OCI-LY3 (cell line): ENCODE results near the gene ZP2.

Source experiments
- H2AFZ ChIP-seq: fragments of 200-600, 300-600 bp; shearing (Covaris generic); 2 replicates; pipeline ENCODE4 v1.6.0; 2014; ENCODE audit warnings: antibody characterized with exemption, low read depth, low read length
- H3K27ac ChIP-seq: fragments of 200-600, 300-600 bp; sonication (generic); 2 replicates; pipeline ENCODE4 v1.5.1; 2014; ENCODE audit warnings: mild to moderate bottlenecking, low read length, moderate library complexity, mixed read lengths
- H3K27me3 ChIP-seq: fragments of 200-600, 300-600 bp; sonication (generic); 2 replicates; pipeline ENCODE4 v1.6.1; 2014; ENCODE audit warnings: low read depth, low read length, mixed read lengths
- H3K36me3 ChIP-seq: fragments of 200-600, 300-600 bp; sonication (generic); replicated peaks from 2 replicates; pipeline ENCODE3; 2014; ENCODE audit warnings: low read depth, low read length, mixed read lengths
- H3K4me1 ChIP-seq: fragments of 300-600, 200-600 bp; sonication (generic); 2 replicates; pipeline ENCODE4 v1.6.1; 2014; ENCODE audit warnings: low read length, mixed read lengths
- H3K4me2 ChIP-seq: fragments of 200-600, 300-600 bp; sonication (generic); 2 replicates; pipeline ENCODE4 v1.6.1; 2014; ENCODE audit warnings: low read length, mixed read lengths
- H3K4me3 ChIP-seq: fragments of 300-600, 200-600 bp; sonication (generic); 2 replicates; pipeline ENCODE4 v1.5.1; 2014; ENCODE audit warnings: antibody characterized with exemption, mild to moderate bottlenecking, low read length, moderate library complexity
- H3K79me2 ChIP-seq: fragments of 300-600, 200-600 bp; shearing (Covaris generic); 2 replicates; pipeline ENCODE4 v1.6.1; 2014; ENCODE audit warnings: mild to moderate bottlenecking, low read length, mixed read lengths
- H3K9ac ChIP-seq: fragments of 300-600, 200-600 bp; shearing (Covaris generic); 2 replicates; pipeline ENCODE4 v1.6.0; 2014; ENCODE audit warnings: mild to moderate bottlenecking, low read length, moderate library complexity
- H3K9me3 ChIP-seq: fragments of 200-600, 300-600 bp; shearing (Covaris generic); 2 replicates; pipeline ENCODE4 v1.6.1; 2014; ENCODE audit warnings: low read length, mixed read lengths; ENCODE audit not compliant: insufficient read depth
- H4K20me1 ChIP-seq: fragments of 200-600, 300-600 bp; sonication (generic); 2 replicates; pipeline ENCODE4 v1.6.1; 2016; ENCODE audit warnings: low read length, mixed read lengths; ENCODE audit not compliant: insufficient read depth
- EZH2phosphoT487 ChIP-seq: fragments of 200-600 bp; shearing (Covaris generic); IDR thresholded peaks from 2 replicates; pipeline ENCODE4 v1.6.1; 2018; ENCODE audit warnings: antibody characterized with exemption, mixed run types, low read depth
- TF ChIP-seq, protein P1 (sequence below): fragments of 200-600, 300-600 bp; sonication (generic); IDR thresholded peaks from 2 replicates; pipeline ENCODE4 v1.5.1; 2014; ENCODE audit warnings: antibody characterized with exemption, low read length, low read depth

ZP2 gene

DNA sequence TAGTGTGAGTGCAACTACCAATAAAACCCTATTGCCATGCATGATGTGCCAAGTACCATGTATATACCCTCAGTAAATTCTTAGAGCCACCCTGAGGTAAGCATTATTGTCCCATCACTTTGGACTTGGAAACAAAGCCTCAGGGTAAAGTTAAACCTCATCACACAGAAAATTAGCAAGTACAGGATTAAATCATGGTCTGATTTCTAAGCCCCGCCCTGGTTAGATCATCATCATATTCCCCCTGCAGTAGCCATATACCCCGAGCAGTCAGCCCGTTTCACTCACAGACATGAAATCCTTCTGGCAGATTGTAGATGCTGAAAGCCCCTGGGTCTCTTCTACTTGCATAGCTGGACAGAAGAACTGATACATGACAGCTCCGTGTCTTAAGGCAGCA lies 4.8 kb downstream of the ZP2 start:
- Histone ChIP-seq H3K79me2 (no peaks in the 10 kb centered on the region), H3K4me2 (no peak overlapping the region), H3K9me3 (no peaks in the 10 kb centered on the region), H3K9ac (no peak overlapping the region), H3K27me3 (peaks cover 20% of the 10 kb centered on the region), H2AFZ (no peak overlapping the region), H3K27ac (no peak overlapping the region), H3K36me3 (no peaks in the 10 kb centered on the region), H4K20me1 (no peaks in the 10 kb centered on the region), H3K4me1 (no peaks in the 10 kb centered on the region), H3K4me3 (no peak overlapping the region)
- TF ChIP-seq, protein P1, sequence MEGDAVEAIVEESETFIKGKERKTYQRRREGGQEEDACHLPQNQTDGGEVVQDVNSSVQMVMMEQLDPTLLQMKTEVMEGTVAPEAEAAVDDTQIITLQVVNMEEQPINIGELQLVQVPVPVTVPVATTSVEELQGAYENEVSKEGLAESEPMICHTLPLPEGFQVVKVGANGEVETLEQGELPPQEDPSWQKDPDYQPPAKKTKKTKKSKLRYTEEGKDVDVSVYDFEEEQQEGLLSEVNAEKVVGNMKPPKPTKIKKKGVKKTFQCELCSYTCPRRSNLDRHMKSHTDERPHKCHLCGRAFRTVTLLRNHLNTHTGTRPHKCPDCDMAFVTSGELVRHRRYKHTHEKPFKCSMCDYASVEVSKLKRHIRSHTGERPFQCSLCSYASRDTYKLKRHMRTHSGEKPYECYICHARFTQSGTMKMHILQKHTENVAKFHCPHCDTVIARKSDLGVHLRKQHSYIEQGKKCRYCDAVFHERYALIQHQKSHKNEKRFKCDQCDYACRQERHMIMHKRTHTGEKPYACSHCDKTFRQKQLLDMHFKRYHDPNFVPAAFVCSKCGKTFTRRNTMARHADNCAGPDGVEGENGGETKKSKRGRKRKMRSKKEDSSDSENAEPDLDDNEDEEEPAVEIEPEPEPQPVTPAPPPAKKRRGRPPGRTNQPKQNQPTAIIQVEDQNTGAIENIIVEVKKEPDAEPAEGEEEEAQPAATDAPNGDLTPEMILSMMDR = no peak

DNA sequence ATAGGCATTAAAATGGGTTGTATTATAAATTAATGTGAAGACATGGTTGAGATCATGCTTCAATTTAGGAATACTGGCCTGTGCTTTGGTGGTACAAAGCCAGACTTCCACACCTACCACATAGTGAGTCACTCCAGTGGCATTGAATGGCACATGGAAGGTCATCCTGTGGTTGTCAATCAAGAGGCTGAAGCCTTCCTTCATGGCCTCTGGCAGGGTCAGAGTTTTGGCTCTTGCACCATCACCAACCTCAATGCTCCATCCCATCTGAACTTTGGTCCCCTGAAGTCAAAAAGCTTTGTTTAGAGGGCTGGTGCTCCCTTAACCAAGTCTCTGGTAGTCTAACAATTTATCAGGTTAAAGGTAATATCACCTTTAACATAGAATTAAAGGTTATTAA lies 6.1 kb downstream of the ZP2 start:
- Histone ChIP-seq H3K9me3 (no peaks in the 10 kb centered on the region), H3K4me3 (no peak overlapping the region), H3K27me3 (peaks cover 29% of the 10 kb centered on the region), H4K20me1 (no peaks in the 10 kb centered on the region), H3K4me2 (no peak overlapping the region), H3K79me2 (no peaks in the 10 kb centered on the region), H3K4me1 (no peaks in the 10 kb centered on the region), H3K27ac (no peak overlapping the region), H3K36me3 (no peaks in the 10 kb centered on the region), H3K9ac (no peak overlapping the region), H2AFZ (no peak overlapping the region)
- TF ChIP-seq, protein P1 = no peak
- no peak for TF ChIP-seq EZH2phosphoT487

DNA sequence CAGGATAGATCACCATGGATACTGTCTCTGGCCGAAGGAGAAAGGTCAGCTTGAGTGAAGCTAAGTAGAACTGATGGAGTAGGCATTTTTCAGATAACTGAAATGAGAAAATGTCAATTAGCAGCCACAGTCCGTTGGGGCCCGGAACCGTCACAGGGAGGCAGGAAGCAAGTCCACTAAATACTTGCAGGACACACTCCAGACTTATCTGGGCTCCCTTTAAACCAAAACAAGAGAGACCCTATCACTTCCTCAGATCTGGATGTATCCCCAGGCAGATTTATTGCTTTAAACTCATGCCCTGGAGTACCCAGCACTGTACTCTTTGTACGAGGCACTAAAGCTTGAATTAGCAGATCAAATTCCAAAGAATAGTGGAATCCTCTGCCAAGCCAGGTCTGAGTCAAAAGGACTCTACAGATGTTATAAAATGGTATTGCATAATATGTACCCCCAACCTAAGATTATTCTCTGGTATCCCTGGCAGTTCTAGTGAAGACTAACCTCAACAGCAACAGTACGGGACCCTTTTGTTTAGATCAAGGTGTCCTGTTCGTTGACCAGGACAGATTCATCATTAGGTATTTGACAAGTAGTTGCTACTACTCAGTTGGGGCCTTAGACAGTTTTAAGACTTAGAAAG lies 8.1 kb downstream of the ZP2 start:
- no peak overlapping the region for H3K4me2 ChIP-seq

DNA sequence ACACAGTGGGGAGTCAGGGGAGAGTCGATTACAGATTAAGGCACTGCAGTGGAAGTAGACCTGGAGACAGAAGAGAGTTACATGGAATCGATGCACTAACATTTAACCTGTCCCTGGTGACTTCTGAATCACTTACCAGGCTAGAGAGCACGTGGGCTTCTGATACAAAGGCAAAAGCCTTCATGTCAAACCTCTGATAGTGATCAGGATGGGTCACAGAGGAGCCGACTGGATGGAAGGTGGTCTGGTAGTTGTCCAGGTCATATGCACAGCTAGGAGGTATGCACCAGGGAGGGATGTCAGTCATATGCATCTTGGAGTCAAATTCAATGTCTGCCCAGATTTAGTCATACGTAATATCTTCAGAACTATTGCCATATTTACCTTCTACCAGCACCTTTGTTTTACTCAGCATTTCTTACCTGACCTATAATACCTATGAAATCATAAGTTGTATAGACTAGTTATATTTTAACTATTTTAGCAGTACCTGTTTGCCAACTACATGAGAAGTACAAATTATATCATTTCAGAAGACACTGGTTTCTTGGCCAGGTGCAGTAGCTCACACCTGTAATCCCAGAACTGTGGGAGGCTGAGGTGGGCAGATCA lies 11.7 kb downstream of the ZP2 start:
- Histone ChIP-seq H3K36me3 (no peaks in the 10 kb centered on the region), H2AFZ (no peak overlapping the region), H3K9ac (no peak overlapping the region), H3K79me2 (no peaks in the 10 kb centered on the region), H3K4me2 (no peak overlapping the region), H3K9me3 (no peaks in the 10 kb centered on the region), H3K27me3 (peaks cover 50% of the 10 kb centered on the region), H3K4me3 (no peak overlapping the region), H3K4me1 (peaks cover 6% of the 10 kb centered on the region), H3K27ac (no peak overlapping the region), H4K20me1 (no peaks in the 10 kb centered on the region)
- no peak for TF ChIP-seq EZH2phosphoT487
- TF ChIP-seq, protein P1 = no peak

More for the DNA sequence above, 8.1 kb downstream of the ZP2 start:
- no peaks in the 10 kb centered on the region for H3K79me2 ChIP-seq
- no peak for TF ChIP-seq EZH2phosphoT487
- TF ChIP-seq, protein P1 = no peak
- H3K36me3 ChIP-seq = no peaks in the 10 kb centered on the region
- no peaks in the 10 kb centered on the region for H3K4me1 ChIP-seq
- H4K20me1 ChIP-seq = no peaks in the 10 kb centered on the region
- H3K27ac ChIP-seq = no peak overlapping the region
- H2AFZ ChIP-seq = no peak overlapping the region
- H3K4me3 ChIP-seq = no peak overlapping the region
- peaks cover 45% of the 10 kb centered on the region for H3K27me3 ChIP-seq
- no peak overlapping the region for H3K9ac ChIP-seq
- no peaks in the 10 kb centered on the region for H3K9me3 ChIP-seq
